HEK293 (cell line): ENCODE data around the gene EDEM2.

ENCODE experiments used
- GFI1B ChIP-seq: fragments of 450-650 bp; formaldehyde crosslinking; IDR thresholded peaks from 2 replicates; pipeline ENCODE4 v1.5.1; 2016; ENCODE audit warnings: missing biosample characterization, missing genetic modification characterization
- GLI4 ChIP-seq: fragments of 450-650 bp; formaldehyde crosslinking; IDR thresholded peaks from 2 replicates; pipeline ENCODE4 v1.5.1; 2016; ENCODE audit warnings: missing biosample characterization, missing genetic modification characterization
- GLIS2 ChIP-seq: fragments of 450-650 bp; formaldehyde crosslinking; IDR thresholded peaks from 2 replicates; pipeline ENCODE4 v1.5.1; 2016; ENCODE audit warnings: missing biosample characterization, missing genetic modification characterization
- HOXC10 ChIP-seq: sonication (generic); formaldehyde crosslinking; IDR thresholded peaks from 2 replicates; pipeline ENCODE4 v1.8.1; 2023; ENCODE audit warnings: mild to moderate bottlenecking, missing genetic modification reagents
- PRDM1 ChIP-seq: fragments of 450-650 bp; formaldehyde crosslinking; IDR thresholded peaks from 2 replicates; pipeline ENCODE4; 2016; ENCODE audit warnings: missing biosample characterization, missing genetic modification characterization
- SCRT1 ChIP-seq: fragments of 450-650 bp; formaldehyde crosslinking; IDR thresholded peaks from 2 replicates; pipeline ENCODE4 v1.5.1; 2016; ENCODE audit warnings: missing biosample characterization, missing genetic modification characterization, borderline replicate concordance
- SP2 ChIP-seq: fragments of 450-650 bp; formaldehyde crosslinking; IDR thresholded peaks from 2 replicates; pipeline ENCODE4 v1.5.1; 2016; ENCODE audit warnings: missing biosample characterization, missing genetic modification characterization
- SP3 ChIP-seq: fragments of 450-650 bp; formaldehyde crosslinking; IDR thresholded peaks from 2 replicates; pipeline ENCODE4 v1.5.1; 2016; ENCODE audit warnings: missing biosample characterization, missing genetic modification characterization
- TCF7L2 ChIP-seq: IDR thresholded peaks from 2 replicates; pipeline ENCODE4 v1.6.1; 2011; ENCODE audit warnings: low read depth, mild to moderate bottlenecking, inconsistent platforms, low read length, moderate library complexity, borderline replicate concordance
- ZBTB48 ChIP-seq: fragments of 450-650 bp; formaldehyde crosslinking; IDR thresholded peaks from 2 replicates; pipeline ENCODE4 v1.5.1; 2016; ENCODE audit warnings: missing biosample characterization, missing genetic modification characterization
- ZFHX2 ChIP-seq: fragments of 450-650 bp; formaldehyde crosslinking; conservative IDR thresholded peaks from 2 replicates; pipeline ENCODE4 v1.5.1; 2016; ENCODE audit warnings: missing biosample characterization, missing genetic modification characterization
- ZNF112 ChIP-seq: fragments of 450-650 bp; formaldehyde crosslinking; IDR thresholded peaks from 2 replicates; pipeline ENCODE4 v1.5.0; 2017; ENCODE audit warnings: missing biosample characterization, missing genetic modification characterization
- ZNF114 ChIP-seq: fragments of 450-650 bp; formaldehyde crosslinking; IDR thresholded peaks from 2 replicates; pipeline ENCODE4 v1.5.0; 2017; ENCODE audit warnings: missing biosample characterization, missing genetic modification characterization
- ZNF140 ChIP-seq: fragments of 450-650 bp; formaldehyde crosslinking; IDR thresholded peaks from 2 replicates; pipeline ENCODE4 v1.5.1; 2016; ENCODE audit warnings: missing biosample characterization, missing genetic modification characterization
- ZNF155 ChIP-seq: fragments of 450-650 bp; formaldehyde crosslinking; IDR thresholded peaks from 2 replicates; pipeline ENCODE4 v1.5.1; 2016; ENCODE audit warnings: missing biosample characterization, missing genetic modification characterization
- ZNF174 ChIP-seq: fragments of 450-650 bp; formaldehyde crosslinking; IDR thresholded peaks from 2 replicates; pipeline ENCODE4 v1.5.0; 2017; ENCODE audit warnings: missing biosample characterization, mild to moderate bottlenecking, missing genetic modification characterization
- ZNF221 ChIP-seq: fragments of 450-650 bp; formaldehyde crosslinking; IDR thresholded peaks from 2 replicates; pipeline ENCODE4 v1.5.1; 2017; ENCODE audit warnings: missing biosample characterization, missing genetic modification characterization, borderline replicate concordance
- ZNF239 ChIP-seq: fragments of 450-650 bp; formaldehyde crosslinking; IDR thresholded peaks from 2 replicates; pipeline ENCODE4 v1.5.1; 2016; ENCODE audit warnings: missing biosample characterization, missing genetic modification characterization
- ZNF37A ChIP-seq: fragments of 450-650 bp; IDR thresholded peaks from 2 replicates; pipeline ENCODE4 v1.5.1; 2018; ENCODE audit warnings: missing biosample characterization, missing genetic modification characterization
- ZNF560 ChIP-seq: fragments of 450-650 bp; formaldehyde crosslinking; IDR thresholded peaks from 2 replicates; pipeline ENCODE4 v1.5.1; 2017; ENCODE audit warnings: missing biosample characterization, missing genetic modification characterization, borderline replicate concordance
- ZNF571 ChIP-seq: fragments of 450-650 bp; formaldehyde crosslinking; IDR thresholded peaks from 2 replicates; pipeline ENCODE4 v1.5.0; 2017; ENCODE audit warnings: missing biosample characterization, missing genetic modification characterization
- ZNF585B ChIP-seq: fragments of 450-650 bp; formaldehyde crosslinking; IDR thresholded peaks from 2 replicates; pipeline ENCODE4 v1.5.1; 2016; ENCODE audit warnings: missing biosample characterization, missing genetic modification characterization
- ZNF747 ChIP-seq: fragments of 450-650 bp; formaldehyde crosslinking; IDR thresholded peaks from 2 replicates; pipeline ENCODE4 v1.5.1; 2016; ENCODE audit warnings: missing biosample characterization, missing genetic modification characterization
- ZNF776 ChIP-seq: fragments of 450-650 bp; formaldehyde crosslinking; IDR thresholded peaks from 2 replicates; pipeline ENCODE4 v1.5.0; 2017; ENCODE audit warnings: missing biosample characterization, missing genetic modification characterization, borderline replicate concordance
- ZXDB ChIP-seq: fragments of 450-650 bp; formaldehyde crosslinking; IDR thresholded peaks from 2 replicates; pipeline ENCODE4 v1.5.1; 2016; ENCODE audit warnings: missing biosample characterization, missing genetic modification characterization
- TF ChIP-seq, protein P1 (sequence below): sonication (generic); formaldehyde crosslinking; IDR thresholded peaks from 2 replicates; pipeline ENCODE4 v1.8.1; 2022; ENCODE audit warnings: mild to moderate bottlenecking, moderate library complexity, missing genetic modification reagents
- TF ChIP-seq, protein P2 (sequence below): fragments of 450-650 bp; formaldehyde crosslinking; IDR thresholded peaks from 2 replicates; pipeline ENCODE4 v1.5.1; 2016; ENCODE audit warnings: missing biosample characterization, missing genetic modification characterization
- TF ChIP-seq, protein P3 (sequence below): fragments of 450-650 bp; formaldehyde crosslinking; IDR thresholded peaks from 2 replicates; pipeline ENCODE4 v1.5.1; 2016; ENCODE audit warnings: missing biosample characterization, missing genetic modification characterization
- TF ChIP-seq, protein P4 (sequence below): fragments of 450-650 bp; formaldehyde crosslinking; IDR thresholded peaks from 2 replicates; pipeline ENCODE4 v1.5.1; 2016; ENCODE audit warnings: missing biosample characterization, missing genetic modification characterization
- TF ChIP-seq, protein P5 (sequence below): fragments of 450-650 bp; formaldehyde crosslinking; IDR thresholded peaks from 2 replicates; pipeline ENCODE4 v1.5.1; 2016; ENCODE audit warnings: missing biosample characterization, missing genetic modification characterization
- TF ChIP-seq, protein P6 (sequence below): fragments of 450-650 bp; formaldehyde crosslinking; IDR thresholded peaks from 2 replicates; pipeline ENCODE4 v1.5.1; 2016; ENCODE audit warnings: missing biosample characterization, missing genetic modification characterization

Gene EDEM2

DNA sequence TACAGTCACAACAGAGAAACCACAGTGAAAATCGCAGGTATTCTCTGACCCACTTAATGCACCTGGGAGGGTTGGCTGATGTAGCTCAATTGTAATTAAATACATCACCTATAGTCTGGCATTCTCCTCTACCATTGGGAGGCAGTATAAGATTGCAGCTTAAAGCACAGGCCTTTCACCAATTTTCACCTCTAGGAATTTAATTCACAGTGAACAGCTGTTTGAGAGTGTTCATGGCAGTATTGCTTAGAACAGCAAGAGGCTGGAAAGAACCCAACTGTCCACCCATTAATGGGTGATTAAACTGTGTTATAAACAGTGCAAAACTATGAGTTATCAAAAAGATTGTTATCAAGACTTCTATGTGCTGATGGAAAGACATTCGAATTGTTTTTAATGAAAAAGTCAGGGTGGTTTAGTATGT is 2.0 kb downstream of the EDEM2 start (continued):
- TF ChIP-seq, protein P1, sequence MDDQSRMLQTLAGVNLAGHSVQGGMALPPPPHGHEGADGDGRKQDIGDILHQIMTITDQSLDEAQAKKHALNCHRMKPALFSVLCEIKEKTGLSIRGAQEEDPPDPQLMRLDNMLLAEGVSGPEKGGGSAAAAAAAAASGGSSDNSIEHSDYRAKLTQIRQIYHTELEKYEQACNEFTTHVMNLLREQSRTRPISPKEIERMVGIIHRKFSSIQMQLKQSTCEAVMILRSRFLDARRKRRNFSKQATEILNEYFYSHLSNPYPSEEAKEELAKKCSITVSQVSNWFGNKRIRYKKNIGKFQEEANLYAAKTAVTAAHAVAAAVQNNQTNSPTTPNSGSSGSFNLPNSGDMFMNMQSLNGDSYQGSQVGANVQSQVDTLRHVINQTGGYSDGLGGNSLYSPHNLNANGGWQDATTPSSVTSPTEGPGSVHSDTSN (CRISPR knock-in tag), result no peak
- no peak for TF ChIP-seq SP2 (tag by site-specific recombination)
- TF ChIP-seq ZNF585B (tag by site-specific recombination), result no peak
- TF ChIP-seq, protein P2, sequence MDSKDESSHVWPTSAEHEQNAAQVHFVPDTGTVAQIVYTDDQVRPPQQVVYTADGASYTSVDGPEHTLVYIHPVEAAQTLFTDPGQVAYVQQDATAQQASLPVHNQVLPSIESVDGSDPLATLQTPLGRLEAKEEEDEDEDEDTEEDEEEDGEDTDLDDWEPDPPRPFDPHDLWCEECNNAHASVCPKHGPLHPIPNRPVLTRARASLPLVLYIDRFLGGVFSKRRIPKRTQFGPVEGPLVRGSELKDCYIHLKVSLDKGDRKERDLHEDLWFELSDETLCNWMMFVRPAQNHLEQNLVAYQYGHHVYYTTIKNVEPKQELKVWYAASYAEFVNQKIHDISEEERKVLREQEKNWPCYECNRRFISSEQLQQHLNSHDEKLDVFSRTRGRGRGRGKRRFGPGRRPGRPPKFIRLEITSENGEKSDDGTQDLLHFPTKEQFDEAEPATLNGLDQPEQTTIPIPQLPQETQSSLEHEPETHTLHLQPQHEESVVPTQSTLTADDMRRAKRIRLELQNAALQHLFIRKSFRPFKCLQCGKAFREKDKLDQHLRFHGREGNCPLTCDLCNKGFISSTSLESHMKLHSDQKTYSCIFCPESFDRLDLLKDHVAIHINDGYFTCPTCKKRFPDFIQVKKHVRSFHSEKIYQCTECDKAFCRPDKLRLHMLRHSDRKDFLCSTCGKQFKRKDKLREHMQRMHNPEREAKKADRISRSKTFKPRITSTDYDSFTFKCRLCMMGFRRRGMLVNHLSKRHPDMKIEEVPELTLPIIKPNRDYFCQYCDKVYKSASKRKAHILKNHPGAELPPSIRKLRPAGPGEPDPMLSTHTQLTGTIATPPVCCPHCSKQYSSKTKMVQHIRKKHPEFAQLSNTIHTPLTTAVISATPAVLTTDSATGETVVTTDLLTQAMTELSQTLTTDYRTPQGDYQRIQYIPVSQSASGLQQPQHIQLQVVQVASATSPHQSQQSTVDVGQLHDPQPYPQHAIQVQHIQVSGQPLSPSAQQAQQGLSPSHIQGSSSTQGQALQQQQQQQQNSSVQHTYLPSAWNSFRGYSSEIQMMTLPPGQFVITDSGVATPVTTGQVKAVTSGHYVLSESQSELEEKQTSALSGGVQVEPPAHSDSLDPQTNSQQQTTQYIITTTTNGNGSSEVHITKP (tag by site-specific recombination), result no peak
- TF ChIP-seq GLIS2 (tag by site-specific recombination), result no peak
- TF ChIP-seq ZNF747, result no peak
- no peak for TF ChIP-seq ZNF174 (tag by site-specific recombination)
- TF ChIP-seq ZNF114 (tag by site-specific recombination), result no peak
- TF ChIP-seq ZNF571, result no peak
- no peak for TF ChIP-seq ZXDB
- TF ChIP-seq ZNF155 (tag by site-specific recombination), result no peak
- TF ChIP-seq ZBTB48 (tag by site-specific recombination), result no peak
- TF ChIP-seq ZNF140, result no peak
- no peak for TF ChIP-seq TCF7L2
- TF ChIP-seq, protein P3, sequence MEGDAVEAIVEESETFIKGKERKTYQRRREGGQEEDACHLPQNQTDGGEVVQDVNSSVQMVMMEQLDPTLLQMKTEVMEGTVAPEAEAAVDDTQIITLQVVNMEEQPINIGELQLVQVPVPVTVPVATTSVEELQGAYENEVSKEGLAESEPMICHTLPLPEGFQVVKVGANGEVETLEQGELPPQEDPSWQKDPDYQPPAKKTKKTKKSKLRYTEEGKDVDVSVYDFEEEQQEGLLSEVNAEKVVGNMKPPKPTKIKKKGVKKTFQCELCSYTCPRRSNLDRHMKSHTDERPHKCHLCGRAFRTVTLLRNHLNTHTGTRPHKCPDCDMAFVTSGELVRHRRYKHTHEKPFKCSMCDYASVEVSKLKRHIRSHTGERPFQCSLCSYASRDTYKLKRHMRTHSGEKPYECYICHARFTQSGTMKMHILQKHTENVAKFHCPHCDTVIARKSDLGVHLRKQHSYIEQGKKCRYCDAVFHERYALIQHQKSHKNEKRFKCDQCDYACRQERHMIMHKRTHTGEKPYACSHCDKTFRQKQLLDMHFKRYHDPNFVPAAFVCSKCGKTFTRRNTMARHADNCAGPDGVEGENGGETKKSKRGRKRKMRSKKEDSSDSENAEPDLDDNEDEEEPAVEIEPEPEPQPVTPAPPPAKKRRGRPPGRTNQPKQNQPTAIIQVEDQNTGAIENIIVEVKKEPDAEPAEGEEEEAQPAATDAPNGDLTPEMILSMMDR (tag by site-specific recombination), result peak; percentile 77
- TF ChIP-seq ZNF221 (tag by site-specific recombination), result no peak
- no peak for TF ChIP-seq ZNF239
- no peak for TF ChIP-seq ZFHX2
- TF ChIP-seq, protein P4, sequence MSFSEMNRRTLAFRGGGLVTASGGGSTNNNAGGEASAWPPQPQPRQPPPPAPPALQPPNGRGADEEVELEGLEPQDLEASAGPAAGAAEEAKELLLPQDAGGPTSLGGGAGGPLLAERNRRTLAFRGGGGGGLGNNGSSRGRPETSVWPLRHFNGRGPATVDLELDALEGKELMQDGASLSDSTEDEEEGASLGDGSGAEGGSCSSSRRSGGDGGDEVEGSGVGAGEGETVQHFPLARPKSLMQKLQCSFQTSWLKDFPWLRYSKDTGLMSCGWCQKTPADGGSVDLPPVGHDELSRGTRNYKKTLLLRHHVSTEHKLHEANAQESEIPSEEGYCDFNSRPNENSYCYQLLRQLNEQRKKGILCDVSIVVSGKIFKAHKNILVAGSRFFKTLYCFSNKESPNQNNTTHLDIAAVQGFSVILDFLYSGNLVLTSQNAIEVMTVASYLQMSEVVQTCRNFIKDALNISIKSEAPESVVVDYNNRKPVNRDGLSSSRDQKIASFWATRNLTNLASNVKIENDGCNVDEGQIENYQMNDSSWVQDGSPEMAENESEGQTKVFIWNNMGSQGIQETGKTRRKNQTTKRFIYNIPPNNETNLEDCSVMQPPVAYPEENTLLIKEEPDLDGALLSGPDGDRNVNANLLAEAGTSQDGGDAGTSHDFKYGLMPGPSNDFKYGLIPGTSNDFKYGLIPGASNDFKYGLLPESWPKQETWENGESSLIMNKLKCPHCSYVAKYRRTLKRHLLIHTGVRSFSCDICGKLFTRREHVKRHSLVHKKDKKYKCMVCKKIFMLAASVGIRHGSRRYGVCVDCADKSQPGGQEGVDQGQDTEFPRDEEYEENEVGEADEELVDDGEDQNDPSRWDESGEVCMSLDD, result no peak
- no peak for TF ChIP-seq ZNF112 (tag by site-specific recombination)
- no peak for TF ChIP-seq ZNF560 (tag by site-specific recombination)
- TF ChIP-seq ZNF37A (tag by site-specific recombination), result no peak
- TF ChIP-seq SCRT1 (tag by site-specific recombination), result no peak
- TF ChIP-seq SP3 (tag by site-specific recombination), result no peak
- TF ChIP-seq, protein P5, sequence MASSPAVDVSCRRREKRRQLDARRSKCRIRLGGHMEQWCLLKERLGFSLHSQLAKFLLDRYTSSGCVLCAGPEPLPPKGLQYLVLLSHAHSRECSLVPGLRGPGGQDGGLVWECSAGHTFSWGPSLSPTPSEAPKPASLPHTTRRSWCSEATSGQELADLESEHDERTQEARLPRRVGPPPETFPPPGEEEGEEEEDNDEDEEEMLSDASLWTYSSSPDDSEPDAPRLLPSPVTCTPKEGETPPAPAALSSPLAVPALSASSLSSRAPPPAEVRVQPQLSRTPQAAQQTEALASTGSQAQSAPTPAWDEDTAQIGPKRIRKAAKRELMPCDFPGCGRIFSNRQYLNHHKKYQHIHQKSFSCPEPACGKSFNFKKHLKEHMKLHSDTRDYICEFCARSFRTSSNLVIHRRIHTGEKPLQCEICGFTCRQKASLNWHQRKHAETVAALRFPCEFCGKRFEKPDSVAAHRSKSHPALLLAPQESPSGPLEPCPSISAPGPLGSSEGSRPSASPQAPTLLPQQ (tag by site-specific recombination), result 0 out of 2 replicates have a peak, but pooled peaks have one; percentile 21
- no peak for TF ChIP-seq HOXC10
- TF ChIP-seq GLI4 (tag by site-specific recombination), result no peak
- no peak for TF ChIP-seq ZNF776 (tag by site-specific recombination)
- TF ChIP-seq, protein P6, sequence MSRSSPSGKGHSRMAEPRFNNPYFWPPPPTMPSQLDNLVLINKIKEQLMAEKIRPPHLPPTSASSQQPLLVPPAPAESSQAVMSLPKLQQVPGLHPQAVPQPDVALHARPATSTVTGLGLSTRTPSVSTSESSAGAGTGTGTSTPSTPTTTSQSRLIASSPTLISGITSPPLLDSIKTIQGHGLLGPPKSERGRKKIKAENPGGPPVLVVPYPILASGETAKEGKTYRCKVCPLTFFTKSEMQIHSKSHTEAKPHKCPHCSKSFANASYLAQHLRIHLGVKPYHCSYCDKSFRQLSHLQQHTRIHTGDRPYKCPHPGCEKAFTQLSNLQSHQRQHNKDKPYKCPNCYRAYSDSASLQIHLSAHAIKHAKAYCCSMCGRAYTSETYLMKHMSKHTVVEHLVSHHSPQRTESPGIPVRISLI (tag by site-specific recombination), result no peak
- TF ChIP-seq PRDM1 (tag by site-specific recombination), result peak; percentile 90
- no peak for TF ChIP-seq GFI1B
